Measurements from ENCODE around the gene KCNE4.

KCNE4 gene

DNA sequence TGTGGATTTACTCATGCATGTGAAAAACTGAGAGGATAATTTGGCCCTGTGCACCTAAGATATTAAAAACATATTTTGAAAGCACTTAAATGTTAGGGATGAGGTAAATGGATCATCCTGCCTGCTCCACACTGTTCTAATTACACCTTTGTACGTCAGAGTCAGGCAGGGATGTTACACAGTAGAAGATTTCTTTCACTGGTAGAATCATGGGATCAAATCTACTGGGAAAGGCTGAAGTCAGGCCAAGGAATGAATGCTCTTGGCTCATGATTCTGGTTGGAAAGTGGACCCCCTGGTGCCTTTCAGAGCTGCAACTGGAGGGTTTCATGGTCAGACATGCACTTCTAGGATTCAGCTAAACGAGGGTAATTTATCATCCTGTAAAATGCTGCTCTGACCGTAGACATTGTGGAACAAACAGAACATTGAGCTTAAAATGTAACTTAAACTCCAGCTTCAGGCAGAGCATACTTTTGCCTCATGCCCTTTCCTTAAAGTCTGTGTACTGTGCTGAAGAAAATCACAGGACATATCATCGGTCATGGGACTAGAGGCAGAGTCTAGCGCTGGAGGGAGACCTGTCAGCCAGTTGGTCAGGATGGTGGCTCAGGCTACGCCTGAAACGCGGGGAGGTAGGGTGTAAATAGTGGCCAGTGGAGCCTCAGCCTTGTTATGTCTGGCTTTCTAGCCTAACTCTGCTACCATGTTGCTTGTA, 4.9 kb downstream of the KCNE4 start:
- TF ChIP-seq, protein P1, sequence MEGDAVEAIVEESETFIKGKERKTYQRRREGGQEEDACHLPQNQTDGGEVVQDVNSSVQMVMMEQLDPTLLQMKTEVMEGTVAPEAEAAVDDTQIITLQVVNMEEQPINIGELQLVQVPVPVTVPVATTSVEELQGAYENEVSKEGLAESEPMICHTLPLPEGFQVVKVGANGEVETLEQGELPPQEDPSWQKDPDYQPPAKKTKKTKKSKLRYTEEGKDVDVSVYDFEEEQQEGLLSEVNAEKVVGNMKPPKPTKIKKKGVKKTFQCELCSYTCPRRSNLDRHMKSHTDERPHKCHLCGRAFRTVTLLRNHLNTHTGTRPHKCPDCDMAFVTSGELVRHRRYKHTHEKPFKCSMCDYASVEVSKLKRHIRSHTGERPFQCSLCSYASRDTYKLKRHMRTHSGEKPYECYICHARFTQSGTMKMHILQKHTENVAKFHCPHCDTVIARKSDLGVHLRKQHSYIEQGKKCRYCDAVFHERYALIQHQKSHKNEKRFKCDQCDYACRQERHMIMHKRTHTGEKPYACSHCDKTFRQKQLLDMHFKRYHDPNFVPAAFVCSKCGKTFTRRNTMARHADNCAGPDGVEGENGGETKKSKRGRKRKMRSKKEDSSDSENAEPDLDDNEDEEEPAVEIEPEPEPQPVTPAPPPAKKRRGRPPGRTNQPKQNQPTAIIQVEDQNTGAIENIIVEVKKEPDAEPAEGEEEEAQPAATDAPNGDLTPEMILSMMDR (IDR thresholded peaks at IDR 0.05; ENCODE audit: low read depth, low read length, missing control alignments) = no peak
- H3K4me3 ChIP-seq (replicated peaks; ENCODE audit: low read depth, low read length) = no peak overlapping the region
- DNase-seq (ENCODE audit: extremely low read depth, low read depth) = no peak

DNA sequence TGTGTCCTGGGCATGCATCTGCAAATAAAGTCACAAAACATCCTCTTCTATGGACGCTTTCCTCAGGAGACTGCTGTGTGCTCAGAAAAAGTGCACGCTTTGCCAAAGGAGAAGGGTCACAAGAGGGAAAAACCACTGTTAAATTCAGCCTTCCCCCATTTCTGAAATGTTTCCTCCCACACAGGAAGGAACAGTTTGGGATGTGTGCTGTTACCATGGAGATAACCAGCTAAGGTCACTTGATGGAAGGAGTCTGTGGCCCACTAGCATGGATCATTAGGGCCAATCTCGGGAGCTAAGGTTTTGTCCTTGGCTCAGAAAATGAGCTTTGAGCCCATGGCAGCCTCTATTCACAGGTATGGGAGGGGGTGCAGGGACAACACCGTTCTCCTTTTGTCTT, 5.6 kb downstream of the KCNE4 start:
- TF ChIP-seq, protein P1 (IDR thresholded peaks at IDR 0.05; ENCODE audit: low read depth, low read length, missing control alignments) = no peak
- no peak overlapping the region for H3K4me3 ChIP-seq (replicated peaks; ENCODE audit: low read depth, low read length)
- no peak for DNase-seq (ENCODE audit: extremely low read depth, low read depth)

- no peak overlapping the region for H3K4me3 ChIP-seq (replicated peaks; ENCODE audit: low read depth, low read length)
- DNase-seq (ENCODE audit: extremely low read depth, low read depth) = no peak
- TF ChIP-seq, protein P1 (IDR thresholded peaks at IDR 0.05; ENCODE audit: low read depth, low read length, missing control alignments) = no peak
Observed at GRCh38 chr2:223058952-223059716, 7.1 kb downstream of the KCNE4 start.

GRCh38 chr2:223060201-223060825, 8.3 kb downstream of the KCNE4 start:
- DNase-seq (ENCODE audit: extremely low read depth, low read depth) = no peak

GRCh38 chr2:223062396-223062795, 10.4 kb downstream of the KCNE4 start:
- no peak overlapping the region for H3K4me3 ChIP-seq (replicated peaks; ENCODE audit: low read depth, low read length)
- no peak for DNase-seq (ENCODE audit: extremely low read depth, low read depth)
- TF ChIP-seq, protein P1 (IDR thresholded peaks at IDR 0.05; ENCODE audit: low read depth, low read length, missing control alignments) = no peak

More at GRCh38 chr2:223060201-223060825, 8.3 kb downstream of the KCNE4 start:
- no peak overlapping the region for H3K4me3 ChIP-seq (replicated peaks; ENCODE audit: low read depth, low read length)
- TF ChIP-seq, protein P1 (IDR thresholded peaks at IDR 0.05; ENCODE audit: low read depth, low read length, missing control alignments) = no peak

- no peak overlapping the region for H3K4me3 ChIP-seq (replicated peaks; ENCODE audit: low read depth, low read length)
- DNase-seq (ENCODE audit: extremely low read depth, low read depth) = no peak
- TF ChIP-seq, protein P1 (IDR thresholded peaks at IDR 0.05; ENCODE audit: low read depth, low read length, missing control alignments) = no peak
Observed at GRCh38 chr2:223065107-223065506, 13.1 kb downstream of the KCNE4 start.
